Small intestine (tissue), 7 donors: ENCODE measurements around the gene ALG14. TPM values are rescaled to one million over a fixed set of nuclear protein-coding genes. Genes with fewer than 3 reads are reported as not detected.

ENCODE experiments used
- DNase-seq, 2 donors: peaks; one replicate each; pipeline versions ENCODE4 v3.0.0 to v3.0.0-alpha.2; 2013
- FAIRE-seq: peaks from 2 replicates; lab custom pipeline; 2012; peaks lifted over from hg19 to GRCh38; lab: Jason Lieb, UNC
- H3K27ac ChIP-seq, 3 donors: one replicate each; pipeline ENCODE4 v1.5.1; 2013; ENCODE audit warnings: low read length in 2 of 3, mild to moderate bottlenecking in 2 of 3, control low read depth in 1 of 3, inconsistent platforms in 1 of 3, low read depth in 1 of 3, moderate library complexity in 1 of 3
- H3K27me3 ChIP-seq, 3 donors: one replicate each; pipeline ENCODE4 v1.6.1; 2013; ENCODE audit warnings: low read length in 3 of 3, inconsistent platforms in 1 of 3; ENCODE audit not compliant: control insufficient read depth in 3 of 3, insufficient read depth in 3 of 3
- H3K36me3 ChIP-seq, 3 donors: one replicate each; pipeline ENCODE4 v1.6.1; 2013; ENCODE audit warnings: low read length in 3 of 3, inconsistent platforms in 1 of 3, low read depth in 1 of 3, mild to moderate bottlenecking in 1 of 3, moderate library complexity in 1 of 3; ENCODE audit not compliant: control insufficient read depth in 3 of 3, insufficient read depth in 2 of 3
- H3K4me1 ChIP-seq, 3 donors: one replicate each; pipeline ENCODE4 v1.6.1; 2013; ENCODE audit warnings: low read length in 2 of 3, inconsistent platforms in 1 of 3, low read depth in 1 of 3, mild to moderate bottlenecking in 1 of 3, moderate library complexity in 1 of 3; ENCODE audit not compliant: control insufficient read depth in 3 of 3, insufficient read depth in 2 of 3
- H3K4me3 ChIP-seq, 3 donors: one replicate each; pipeline ENCODE4 v1.5.1; 2013; ENCODE audit warnings: low read length in 3 of 3, control low read depth in 1 of 3, inconsistent platforms in 1 of 3, low read depth in 1 of 3, mild to moderate bottlenecking in 1 of 3, moderate library complexity in 1 of 3
- H3K9me3 ChIP-seq, 2 donors: one replicate each; pipeline ENCODE4 v1.6.1; 2013; ENCODE audit warnings: low read depth in 1 of 2, low read length in 1 of 2; ENCODE audit not compliant: control insufficient read depth in 2 of 2, insufficient read depth in 1 of 2
- WGBS, 3 donors: extraction: QIAGEN DNeasy Blood & Tissue Kit; methylation state at CpG; one replicate each; pipeline ENCODE4 v1.1.7; 2013; 5-methylcytosine and 5-hydroxymethylcytosine counted together
- polyA plus RNA-seq, 4 donors: library from polyadenylated mRNA; stranded (reverse) in 3 of 4; unstranded in 1 of 4; fragments of 200-250 nt in 3 of 4; fragments of 120-200 nt in 1 of 4; gene quantifications; one replicate each; pipeline versions ENCODE4 v1.2.1 to v1.2.3, GENCODE V29; 2013
- donor health status: healthy with polysubstance abuse.
- donor health status: control.
- donor health status: control.
- donor health status: Bipolar disorder and iron deficiency.
- donor health status: healthy.

ALG14 gene
- polyA plus RNA-seq, 4 donors = 1.1 to 8.3 (median 2.2) TPM

DNA sequence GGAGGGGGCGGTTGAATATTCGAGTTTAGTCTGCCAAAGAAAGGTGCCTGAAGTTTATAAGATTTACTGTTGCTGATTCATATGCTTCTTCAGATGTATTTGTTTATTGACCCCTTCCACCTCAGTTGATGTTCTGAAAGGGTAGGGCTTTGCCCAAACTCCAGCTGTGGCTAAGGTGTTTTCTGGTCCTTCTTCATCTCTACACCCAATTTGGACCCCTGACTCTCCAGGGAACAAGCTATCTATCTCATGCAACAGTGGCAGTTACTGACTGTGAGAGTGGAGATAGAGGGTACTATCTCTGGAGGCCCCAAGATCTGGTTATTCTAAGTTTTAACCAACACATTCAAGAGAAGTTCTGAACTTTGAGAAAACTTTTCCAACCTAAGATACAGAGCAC lies 12.6 kb upstream of the ALG14 start:
- Histone ChIP-seq H3K27ac (no peak overlapping the region), H3K4me3 (no peak overlapping the region), H3K36me3 (no peaks in the 10 kb centered on the region), H3K27me3 (no peaks in the 10 kb centered on the region), H3K9me3 (peaks cover 0 to 10% of the 10 kb centered on the region in 2 donors), H3K4me1 (peaks cover 0 to 4% (median 0%) of the 10 kb centered on the region in 3 donors)
- FAIRE-seq (no peak), DNase-seq (no peak)
- WGBS, 3 donors = 61 to 69% (median 64%) methylated on average over 2 of the region's 2 CpGs

DNA sequence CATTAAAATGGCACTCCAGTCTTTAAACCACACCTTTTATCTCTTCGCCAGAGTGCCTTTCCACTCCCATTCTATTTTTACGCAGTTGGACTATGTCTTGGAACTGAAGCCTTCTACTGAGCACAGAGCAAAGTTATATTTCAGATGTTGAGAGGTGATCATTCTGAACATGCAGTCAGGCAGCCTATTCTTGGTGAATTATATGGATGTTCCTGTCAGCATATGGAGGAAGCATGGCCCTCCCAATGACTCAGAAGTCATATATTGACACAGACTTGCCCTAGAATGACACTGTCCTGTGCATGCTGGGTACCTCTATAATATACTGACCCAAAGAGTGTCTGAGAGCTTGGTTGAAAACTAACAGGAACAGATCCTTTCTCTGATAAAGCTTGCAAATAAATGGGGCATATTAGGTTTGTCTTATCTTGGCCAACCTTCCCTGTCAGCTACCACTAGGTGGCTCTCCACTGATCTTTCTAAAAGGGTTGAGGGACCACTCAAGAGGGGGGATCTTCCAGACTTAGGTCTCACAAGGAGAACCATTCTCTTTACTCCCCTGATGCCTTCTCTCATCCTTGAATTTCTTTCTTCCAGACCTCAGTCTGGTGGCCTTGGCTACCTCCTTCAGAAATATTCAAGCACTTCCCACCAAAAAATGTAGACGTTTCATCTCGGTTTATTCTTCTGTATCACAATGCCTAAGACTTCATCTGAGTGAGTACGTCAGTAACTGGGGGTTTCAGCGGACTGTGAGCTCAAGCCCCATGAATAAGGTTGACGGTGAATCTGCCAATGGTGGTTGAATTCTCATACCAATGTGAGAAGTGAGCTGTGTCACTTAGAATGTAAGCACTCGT lies 11.8 kb upstream of the ALG14 start:
- peak; percentile 40 to 44 for DNase-seq
- Histone ChIP-seq H3K36me3 (no peaks in the 10 kb centered on the region), H3K4me1 (peaks cover 0 to 4% (median 0%) of the 10 kb centered on the region in 3 donors), H3K4me3 (no peak overlapping the region), H3K27me3 (no peaks in the 10 kb centered on the region), H3K27ac (no peak overlapping the region), H3K9me3 (peaks cover 0 to 2% of the 10 kb centered on the region in 2 donors)
- no peak for FAIRE-seq
- 73 to 81% (median 74%) methylated on average over 8 of the region's 8 CpGs for WGBS, 3 donors

DNA sequence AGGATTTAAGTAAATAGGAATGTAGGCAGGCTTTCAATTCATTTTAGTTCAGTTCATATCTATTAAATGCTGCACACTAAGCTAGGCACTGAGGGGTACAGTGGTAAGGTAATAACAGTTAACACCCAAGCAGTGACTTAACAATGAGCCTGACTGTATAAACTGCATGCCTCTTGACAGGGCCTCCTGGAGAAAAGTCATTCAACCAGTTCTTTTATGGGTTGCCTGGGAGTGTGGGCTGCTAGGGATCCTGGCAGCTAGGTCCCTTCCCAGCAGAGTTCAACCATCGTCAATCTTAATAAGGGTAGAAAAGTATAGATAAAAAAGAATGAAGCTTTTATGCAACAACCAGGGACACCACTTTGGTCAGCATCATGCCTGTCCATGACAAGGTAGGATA lies 8.1 kb upstream of the ALG14 start:
- Histone ChIP-seq H3K27ac (no peak overlapping the region), H3K4me3 (no peak overlapping the region), H3K36me3 (no peaks in the 10 kb centered on the region), H3K4me1 (no peaks in the 10 kb centered on the region), H3K27me3 (peaks cover 0 to 5% (median 0%) of the 10 kb centered on the region in 3 donors), H3K9me3 (no peaks in the 10 kb centered on the region)
- WGBS, 3 donors = 70 to 78% (median 71%) methylated on average over 1 of the region's 1 CpG
- DNase-seq = no peak
- no peak for FAIRE-seq

DNA sequence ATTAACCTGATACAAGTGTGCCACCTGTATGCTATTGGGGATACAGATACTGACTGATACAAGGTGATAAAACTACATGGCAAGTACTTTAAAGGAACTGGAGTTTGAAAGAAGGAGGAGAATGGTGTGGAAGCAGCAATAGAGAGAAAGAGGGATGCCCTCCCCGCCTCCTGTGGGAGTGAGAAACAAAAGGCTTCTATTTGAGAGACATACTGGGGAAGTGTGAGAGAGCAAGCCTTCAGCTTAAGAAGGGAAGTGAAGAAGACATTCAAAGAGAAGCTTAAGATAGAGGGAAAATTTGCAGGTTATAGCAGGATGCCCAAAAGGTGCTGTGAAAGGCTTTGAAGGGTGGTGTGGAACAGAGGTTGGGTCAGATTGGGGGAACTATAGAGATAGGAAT lies 7.7 kb upstream of the ALG14 start:
- H3K9me3 ChIP-seq = no peaks in the 10 kb centered on the region
- H3K27ac ChIP-seq = no peak overlapping the region
- no peaks in the 10 kb centered on the region for H3K4me1 ChIP-seq
- 78 to 90% (median 89%) methylated on average over 1 of the region's 1 CpG for WGBS, 3 donors
- peaks cover 0 to 5% (median 0%) of the 10 kb centered on the region in 3 donors for H3K27me3 ChIP-seq
- no peak for DNase-seq
- H3K4me3 ChIP-seq = no peak overlapping the region
- no peaks in the 10 kb centered on the region for H3K36me3 ChIP-seq
- FAIRE-seq = no peak

DNA sequence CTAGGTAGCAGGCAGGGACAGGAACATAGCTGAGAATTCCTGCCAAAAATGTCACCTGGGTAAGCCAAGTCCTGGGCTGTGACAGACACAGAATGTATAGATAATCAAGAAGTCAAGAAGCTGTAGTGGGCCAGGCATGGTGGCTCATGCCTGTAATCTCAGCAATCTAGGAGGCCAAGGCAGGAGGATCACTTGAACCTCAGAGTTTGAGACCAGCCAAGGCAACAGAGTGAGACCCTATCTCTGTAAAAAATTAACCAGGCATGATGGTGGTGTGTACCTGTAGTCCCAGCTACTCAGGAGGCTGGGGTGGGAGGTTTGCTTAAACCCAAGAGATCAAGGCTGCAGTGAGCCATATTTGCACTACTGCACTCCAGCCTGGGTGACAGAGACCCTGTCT lies 3.3 kb upstream of the ALG14 start:
- no peak overlapping the region for H3K4me3 ChIP-seq
- DNase-seq (no peak), FAIRE-seq (no peak)

DNA sequence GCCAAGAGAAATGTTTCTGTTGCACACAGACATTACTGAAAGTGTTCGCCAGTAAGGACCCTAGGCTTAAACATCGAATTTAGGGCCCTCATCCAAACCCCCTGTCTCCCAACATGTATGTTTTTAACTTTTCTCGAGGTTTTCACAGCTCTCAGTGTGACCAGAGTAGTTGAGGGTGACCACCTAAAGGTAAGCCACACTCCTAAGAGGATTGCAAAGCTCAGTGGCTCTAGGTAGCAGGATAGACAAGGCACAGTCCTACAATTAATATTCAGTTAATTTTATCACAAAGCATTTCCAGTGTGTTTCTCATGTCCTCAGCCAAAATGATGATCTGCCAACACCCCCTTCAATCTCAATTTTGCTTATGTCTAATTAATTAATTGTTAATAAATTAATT lies 695 bp upstream of the ALG14 start:
- no peaks in the 10 kb centered on the region for H3K9me3 ChIP-seq
- H3K27me3 ChIP-seq = no peaks in the 10 kb centered on the region
- peaks cover 0 to 2% (median 0%) of the 10 kb centered on the region in 3 donors for H3K36me3 ChIP-seq
- peak overlapping the region; percentile 52 to 95 (median 89) for H3K27ac ChIP-seq
- no peak for FAIRE-seq
- WGBS, 3 donors = 7 to 11% (median 9%) methylated on average over 3 of the region's 3 CpGs
- no peak for DNase-seq
- H3K4me1 ChIP-seq = peaks cover 4 to 24% (median 8%) of the 10 kb centered on the region in 3 donors
- H3K4me3 ChIP-seq = peak overlapping the region; percentile 62 to 74 (median 67)

More for the DNA sequence above, 3.3 kb upstream of the ALG14 start:
- H3K4me1 ChIP-seq = peaks cover 0 to 6% (median 4%) of the 10 kb centered on the region in 3 donors
- H3K27me3 ChIP-seq = peaks cover 0 to 5% (median 0%) of the 10 kb centered on the region in 3 donors
- H3K9me3 ChIP-seq = no peaks in the 10 kb centered on the region
- H3K36me3 ChIP-seq = peaks cover 0 to 2% (median 0%) of the 10 kb centered on the region in 3 donors
- H3K27ac ChIP-seq = no peak overlapping the region

DNA sequence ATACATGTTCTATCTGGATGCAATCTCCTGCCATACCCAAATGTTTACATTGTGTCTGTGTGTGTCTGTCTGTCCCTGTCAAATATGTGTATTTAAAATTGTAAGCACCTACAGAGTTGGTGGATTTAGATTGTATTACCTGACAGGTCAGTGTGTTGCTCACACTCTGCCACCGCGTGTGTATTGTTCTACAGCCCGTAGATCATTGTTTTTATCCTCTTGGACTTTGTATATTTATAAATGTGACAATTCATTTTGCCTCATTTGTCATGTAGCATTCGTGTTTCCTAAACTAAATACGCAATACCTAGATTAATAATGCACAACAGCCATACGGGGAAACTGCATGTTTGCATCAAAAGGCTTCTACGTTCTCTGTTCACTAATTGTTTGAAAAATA lies 634 bp downstream of the ALG14 start:
- FAIRE-seq = no peak
- DNase-seq = no peak
- H3K4me3 ChIP-seq = peak overlapping the region; percentile 62 to 74 (median 67)
- peaks cover 4 to 25% (median 8%) of the 10 kb centered on the region in 3 donors for H3K4me1 ChIP-seq
- H3K9me3 ChIP-seq = no peaks in the 10 kb centered on the region
- H3K27ac ChIP-seq = peak overlapping the region; percentile 65 to 95 (median 89)
- 3 to 12% (median 12%) methylated on average over 7 of the region's 7 CpGs for WGBS, 3 donors
- H3K27me3 ChIP-seq = no peaks in the 10 kb centered on the region
- peaks cover 0 to 2% (median 0%) of the 10 kb centered on the region in 3 donors for H3K36me3 ChIP-seq

DNA sequence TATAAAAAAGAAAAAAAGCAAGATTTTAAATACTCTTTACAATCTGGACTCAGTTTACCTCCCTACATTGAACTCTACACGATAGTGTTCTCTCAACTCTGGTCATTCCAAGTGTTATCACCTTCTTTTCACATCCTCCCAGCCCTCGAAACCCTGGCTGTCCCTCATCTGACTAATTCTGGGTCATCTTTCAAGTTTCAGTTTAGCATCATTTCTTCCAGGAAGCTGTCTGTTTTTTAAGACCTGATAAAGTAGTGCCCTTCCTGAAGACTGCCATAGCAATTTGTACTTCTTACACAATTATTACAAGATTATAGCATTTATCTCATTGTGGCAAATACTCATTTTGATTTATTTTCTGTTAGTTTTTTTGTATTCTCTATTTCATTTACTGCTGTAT lies 1.2 kb downstream of the ALG14 start:
- H3K4me1 ChIP-seq = peaks cover 4 to 25% (median 8%) of the 10 kb centered on the region in 3 donors
- H3K27ac ChIP-seq = peak overlapping the region in 2 of 3 donors; percentile 65 to 89
- WGBS, 3 donors = 54 to 66% (median 65%) methylated on average over 2 of the region's 2 CpGs
- H3K27me3 ChIP-seq = no peaks in the 10 kb centered on the region
- H3K9me3 ChIP-seq = no peaks in the 10 kb centered on the region
- FAIRE-seq (no peak), DNase-seq (peak; percentile 7 to 17)
- H3K4me3 ChIP-seq = peak overlapping the region in 2 of 3 donors; percentile 62 to 74
- H3K36me3 ChIP-seq = peaks cover 0 to 2% (median 0%) of the 10 kb centered on the region in 3 donors
